ENCODE measurements around the gene VTI1A.

Gene VTI1A

DNA sequence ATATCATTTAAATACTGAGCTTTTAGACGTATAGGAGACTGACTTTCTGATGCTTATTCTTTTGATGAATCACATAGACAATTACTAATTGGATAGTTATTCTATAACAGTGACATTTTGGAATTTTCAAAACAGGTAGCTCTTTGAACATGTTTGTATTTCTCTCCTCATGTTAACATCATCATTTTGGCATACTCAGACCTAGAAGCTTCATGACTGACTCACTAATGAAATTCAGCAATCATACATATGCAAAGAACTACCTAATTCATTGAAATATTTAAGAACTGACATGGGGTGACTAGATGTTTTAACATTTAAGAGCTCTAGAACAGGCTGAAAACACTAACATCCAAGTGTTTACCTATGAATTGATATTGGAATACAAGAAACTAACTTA lies 192.3 kb downstream of the VTI1A start:
- Histone ChIP-seq H3K4me1 (ENCODE audit: control insufficient read depth, insufficient read depth, low read length, poor library complexity, severe bottlenecking) (no peaks in the 10 kb centered on the region), H3K27ac (ENCODE audit: insufficient read depth, low read length, poor library complexity, severe bottlenecking) (no peak overlapping the region)
- no peak for DNase-seq

DNA sequence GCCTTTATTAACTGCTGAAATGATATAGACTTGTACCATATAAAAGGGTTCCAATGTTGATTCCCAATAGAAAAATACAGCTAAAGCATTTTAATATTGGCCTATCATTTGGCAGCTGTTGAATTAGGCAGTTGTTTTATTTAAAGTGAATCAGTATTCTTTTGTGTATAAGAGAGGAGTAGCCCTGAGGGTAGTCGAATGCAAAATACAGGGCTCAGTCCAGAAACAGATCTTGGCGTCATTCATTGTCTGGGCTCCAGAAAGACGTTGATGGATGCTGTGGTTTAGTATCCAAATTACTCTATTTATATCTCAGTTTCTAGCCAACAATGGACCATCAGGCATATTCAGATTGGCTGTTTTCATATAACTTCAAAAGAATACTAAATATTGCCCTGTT lies 193.6 kb downstream of the VTI1A start:
- Histone ChIP-seq H3K27me3 (replicated peaks; ENCODE audit: control insufficient read depth, insufficient read depth, low read length, poor library complexity, severe bottlenecking) (no peaks in the 10 kb centered on the region), H3K4me1 (ENCODE audit: control insufficient read depth, insufficient read depth, low read length, poor library complexity, severe bottlenecking) (no peaks in the 10 kb centered on the region), H3K36me3 (ENCODE audit: control insufficient read depth, insufficient read depth, low read length) (no peaks in the 10 kb centered on the region), H3K9me3 (ENCODE audit: control insufficient read depth, low read length) (no peaks in the 10 kb centered on the region), H3K4me3 (ENCODE audit: insufficient read depth, low read depth, low read length, poor library complexity, severe bottlenecking) (no peak overlapping the region), H3K27ac (ENCODE audit: insufficient read depth, low read length, poor library complexity, severe bottlenecking) (no peak overlapping the region)
- DNase-seq, result no peak

More for the DNA sequence above, 192.3 kb downstream of the VTI1A start:
- Histone ChIP-seq H3K36me3 (ENCODE audit: control insufficient read depth, insufficient read depth, low read length) (no peaks in the 10 kb centered on the region), H3K9me3 (ENCODE audit: control insufficient read depth, low read length) (no peaks in the 10 kb centered on the region), H3K4me3 (ENCODE audit: insufficient read depth, low read depth, low read length, poor library complexity, severe bottlenecking) (no peak overlapping the region), H3K27me3 (replicated peaks; ENCODE audit: control insufficient read depth, insufficient read depth, low read length, poor library complexity, severe bottlenecking) (no peaks in the 10 kb centered on the region)

DNA sequence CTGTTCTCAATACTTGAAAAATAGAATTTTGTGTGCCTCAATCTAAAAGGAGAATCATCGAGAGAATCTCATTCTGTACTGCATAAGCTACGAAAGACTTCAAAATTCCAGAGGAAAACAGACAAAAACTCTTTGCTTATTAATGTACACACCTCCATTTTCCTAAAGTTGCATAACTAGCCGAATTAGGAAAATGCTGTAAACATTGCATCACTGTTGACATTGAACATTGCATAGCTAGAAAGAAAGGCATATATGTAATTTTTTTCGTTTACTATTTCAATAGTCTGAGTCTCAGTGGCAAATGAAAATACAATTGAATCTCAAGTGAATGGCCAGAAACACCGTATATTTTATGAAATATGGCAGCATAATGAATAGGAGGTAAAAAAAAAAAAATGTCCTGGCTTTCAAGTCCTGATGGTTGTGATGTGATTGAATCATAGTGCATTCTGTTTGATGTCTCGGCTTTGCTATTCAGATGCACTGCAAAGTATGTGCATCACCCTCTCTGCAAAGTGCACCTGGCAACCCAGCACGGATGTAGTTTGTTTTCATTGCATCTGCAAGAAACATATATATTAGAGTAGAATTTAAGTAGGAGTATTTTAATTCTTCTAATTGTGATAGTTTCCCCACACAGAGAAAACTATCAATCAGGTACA lies 196.7 kb downstream of the VTI1A start:
- Histone ChIP-seq H3K4me3 (ENCODE audit: insufficient read depth, low read depth, low read length, poor library complexity, severe bottlenecking) (no peak overlapping the region), H3K27ac (ENCODE audit: insufficient read depth, low read length, poor library complexity, severe bottlenecking) (no peak overlapping the region), H3K9me3 (ENCODE audit: control insufficient read depth, low read length) (no peaks in the 10 kb centered on the region), H3K27me3 (replicated peaks; ENCODE audit: control insufficient read depth, insufficient read depth, low read length, poor library complexity, severe bottlenecking) (no peaks in the 10 kb centered on the region), H3K36me3 (ENCODE audit: control insufficient read depth, insufficient read depth, low read length) (no peaks in the 10 kb centered on the region), H3K4me1 (ENCODE audit: control insufficient read depth, insufficient read depth, low read length, poor library complexity, severe bottlenecking) (no peaks in the 10 kb centered on the region)
- DNase-seq, result no peak

DNA sequence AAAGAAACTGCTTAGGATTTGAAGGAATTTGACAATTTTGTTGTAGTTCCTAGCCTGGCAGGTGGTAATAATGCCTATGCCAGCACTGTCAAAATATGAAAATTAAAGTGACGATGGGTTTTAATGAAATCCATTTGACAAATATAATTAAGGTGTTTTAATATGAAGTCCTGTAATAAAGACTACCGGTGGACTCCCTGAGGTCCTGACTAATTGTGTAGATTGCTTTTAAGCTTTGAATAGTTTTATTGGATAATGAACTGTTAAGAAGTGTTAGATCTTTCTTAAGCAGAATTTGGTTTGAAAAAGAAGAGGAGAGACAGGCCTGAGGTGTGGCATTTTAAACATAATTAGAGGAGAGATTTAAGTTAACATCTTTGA lies 197.2 kb downstream of the VTI1A start:
- no peaks in the 10 kb centered on the region for H3K36me3 ChIP-seq (ENCODE audit: control insufficient read depth, insufficient read depth, low read length)
- H3K27me3 ChIP-seq (replicated peaks; ENCODE audit: control insufficient read depth, insufficient read depth, low read length, poor library complexity, severe bottlenecking), result no peaks in the 10 kb centered on the region
- no peak overlapping the region for H3K27ac ChIP-seq (ENCODE audit: insufficient read depth, low read length, poor library complexity, severe bottlenecking)
- DNase-seq, result no peak
- H3K9me3 ChIP-seq (ENCODE audit: control insufficient read depth, low read length), result no peaks in the 10 kb centered on the region
- H3K4me1 ChIP-seq (ENCODE audit: control insufficient read depth, insufficient read depth, low read length, poor library complexity, severe bottlenecking), result no peaks in the 10 kb centered on the region
- H3K4me3 ChIP-seq (ENCODE audit: insufficient read depth, low read depth, low read length, poor library complexity, severe bottlenecking), result no peak overlapping the region

DNA sequence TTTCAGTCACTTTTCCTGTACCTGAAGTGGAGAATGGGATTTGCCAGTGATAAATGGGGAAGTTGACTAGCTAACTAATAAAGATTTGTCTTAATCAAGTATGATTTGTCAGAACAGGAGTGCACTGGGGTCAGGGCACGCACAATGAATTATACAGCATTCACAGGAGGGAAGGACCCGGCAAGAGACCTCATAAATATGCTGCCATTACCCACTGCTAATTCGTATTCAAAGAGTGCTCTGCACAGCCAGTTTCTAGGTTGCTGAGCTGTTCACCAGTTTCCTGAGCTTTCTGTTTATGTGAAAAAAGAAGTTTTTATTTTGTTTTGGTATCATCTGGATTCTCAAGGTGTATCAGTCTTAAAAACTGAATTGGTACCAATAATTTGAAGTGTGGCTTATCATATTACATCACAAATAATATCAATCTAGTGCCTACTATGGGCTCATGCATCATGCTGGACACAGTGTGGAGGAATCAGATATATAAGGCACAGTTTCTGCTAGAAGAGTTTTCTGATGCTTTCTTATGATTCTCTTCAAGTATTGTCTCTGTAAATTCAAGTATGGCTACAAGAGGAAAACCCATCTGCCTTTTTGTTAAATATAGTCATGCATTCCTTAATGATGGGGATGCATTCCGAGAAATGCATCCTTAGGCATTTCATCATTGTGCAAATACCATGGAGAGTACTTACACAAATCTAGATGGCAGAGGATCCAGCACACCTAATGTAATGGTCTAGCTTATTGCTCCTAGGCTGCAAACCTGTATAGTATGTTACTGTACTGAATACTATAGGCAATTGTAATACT lies 202.2 kb downstream of the VTI1A start:
- H3K36me3 ChIP-seq (ENCODE audit: control insufficient read depth, insufficient read depth, low read length), result no peaks in the 10 kb centered on the region
- no peak for DNase-seq
- no peak overlapping the region for H3K27ac ChIP-seq (ENCODE audit: insufficient read depth, low read length, poor library complexity, severe bottlenecking)
- no peaks in the 10 kb centered on the region for H3K4me1 ChIP-seq (ENCODE audit: control insufficient read depth, insufficient read depth, low read length, poor library complexity, severe bottlenecking)
- no peak overlapping the region for H3K4me3 ChIP-seq (ENCODE audit: insufficient read depth, low read depth, low read length, poor library complexity, severe bottlenecking)
- H3K27me3 ChIP-seq (replicated peaks; ENCODE audit: control insufficient read depth, insufficient read depth, low read length, poor library complexity, severe bottlenecking), result no peaks in the 10 kb centered on the region
- no peaks in the 10 kb centered on the region for H3K9me3 ChIP-seq (ENCODE audit: control insufficient read depth, low read length)

DNA sequence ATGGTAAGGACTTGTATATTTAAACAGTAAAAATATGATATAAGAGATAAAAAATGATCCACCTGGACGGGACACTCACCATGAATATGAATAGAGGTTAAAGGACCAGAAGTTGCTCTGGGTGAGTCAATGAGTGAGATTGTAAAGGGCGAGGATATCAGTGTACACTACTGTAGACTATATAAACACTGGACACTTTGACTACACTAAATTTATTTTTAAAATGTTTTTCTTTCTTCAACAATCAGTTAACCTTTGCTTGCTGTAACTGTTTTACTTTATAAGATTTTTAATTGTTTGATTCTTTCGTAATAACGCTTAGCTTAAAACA lies 202.8 kb downstream of the VTI1A start:
- Histone ChIP-seq H3K27ac (ENCODE audit: insufficient read depth, low read length, poor library complexity, severe bottlenecking) (no peak overlapping the region), H3K36me3 (ENCODE audit: control insufficient read depth, insufficient read depth, low read length) (no peaks in the 10 kb centered on the region), H3K27me3 (replicated peaks; ENCODE audit: control insufficient read depth, insufficient read depth, low read length, poor library complexity, severe bottlenecking) (no peaks in the 10 kb centered on the region), H3K4me1 (ENCODE audit: control insufficient read depth, insufficient read depth, low read length, poor library complexity, severe bottlenecking) (no peaks in the 10 kb centered on the region), H3K9me3 (ENCODE audit: control insufficient read depth, low read length) (no peaks in the 10 kb centered on the region), H3K4me3 (ENCODE audit: insufficient read depth, low read depth, low read length, poor library complexity, severe bottlenecking) (no peak overlapping the region)
- no peak for DNase-seq

DNA sequence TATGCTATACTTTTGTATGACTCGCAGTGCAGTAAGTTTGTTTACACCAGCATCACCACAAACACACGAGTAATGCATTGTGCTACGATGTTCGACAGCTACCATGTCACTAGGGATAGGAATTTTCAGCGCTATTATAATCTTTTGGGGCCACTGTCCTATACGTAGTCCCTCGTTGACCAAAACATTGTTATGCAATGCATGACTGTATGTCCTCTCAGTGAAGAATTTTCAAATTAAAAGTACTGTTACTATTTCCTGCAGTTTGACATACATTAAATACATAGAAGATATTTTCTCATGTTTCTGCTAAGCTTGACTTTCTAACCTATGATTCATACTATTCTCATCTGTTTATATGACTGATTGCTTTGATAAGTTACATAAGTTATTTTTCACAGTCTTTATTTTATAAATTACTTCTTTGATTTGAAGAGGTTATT lies 203.6 kb downstream of the VTI1A start:
- DNase-seq, result no peak
- Histone ChIP-seq H3K4me3 (ENCODE audit: insufficient read depth, low read depth, low read length, poor library complexity, severe bottlenecking) (no peak overlapping the region), H3K27ac (ENCODE audit: insufficient read depth, low read length, poor library complexity, severe bottlenecking) (no peak overlapping the region), H3K27me3 (replicated peaks; ENCODE audit: control insufficient read depth, insufficient read depth, low read length, poor library complexity, severe bottlenecking) (no peaks in the 10 kb centered on the region), H3K36me3 (ENCODE audit: control insufficient read depth, insufficient read depth, low read length) (no peaks in the 10 kb centered on the region), H3K4me1 (ENCODE audit: control insufficient read depth, insufficient read depth, low read length, poor library complexity, severe bottlenecking) (no peaks in the 10 kb centered on the region), H3K9me3 (ENCODE audit: control insufficient read depth, low read length) (no peaks in the 10 kb centered on the region)

DNA sequence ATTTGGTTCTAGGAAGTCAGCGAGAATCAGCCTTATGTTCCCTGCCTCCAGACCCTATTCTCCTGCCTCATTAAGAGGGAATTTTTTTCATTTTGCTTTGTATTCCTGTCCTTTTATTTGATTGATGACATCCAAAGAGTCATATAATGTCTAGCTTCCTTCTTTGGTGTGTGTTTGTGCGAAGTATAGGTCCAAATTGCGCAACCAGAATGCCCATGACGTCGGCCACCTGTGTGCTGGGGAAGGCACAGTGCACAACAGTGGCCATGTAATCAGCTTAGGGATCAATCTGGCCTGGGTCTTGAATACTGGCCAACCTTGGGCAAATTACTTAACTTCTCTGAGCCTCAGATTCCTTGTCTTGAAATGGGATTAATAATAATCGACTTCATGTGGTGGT lies 206.2 kb downstream of the VTI1A start:
- Histone ChIP-seq H3K27me3 (replicated peaks; ENCODE audit: control insufficient read depth, insufficient read depth, low read length, poor library complexity, severe bottlenecking) (no peaks in the 10 kb centered on the region), H3K4me1 (ENCODE audit: control insufficient read depth, insufficient read depth, low read length, poor library complexity, severe bottlenecking) (no peaks in the 10 kb centered on the region), H3K9me3 (ENCODE audit: control insufficient read depth, low read length) (no peaks in the 10 kb centered on the region), H3K27ac (ENCODE audit: insufficient read depth, low read length, poor library complexity, severe bottlenecking) (no peak overlapping the region), H3K4me3 (ENCODE audit: insufficient read depth, low read depth, low read length, poor library complexity, severe bottlenecking) (no peak overlapping the region), H3K36me3 (ENCODE audit: control insufficient read depth, insufficient read depth, low read length) (no peaks in the 10 kb centered on the region)
- DNase-seq, result no peak

DNA sequence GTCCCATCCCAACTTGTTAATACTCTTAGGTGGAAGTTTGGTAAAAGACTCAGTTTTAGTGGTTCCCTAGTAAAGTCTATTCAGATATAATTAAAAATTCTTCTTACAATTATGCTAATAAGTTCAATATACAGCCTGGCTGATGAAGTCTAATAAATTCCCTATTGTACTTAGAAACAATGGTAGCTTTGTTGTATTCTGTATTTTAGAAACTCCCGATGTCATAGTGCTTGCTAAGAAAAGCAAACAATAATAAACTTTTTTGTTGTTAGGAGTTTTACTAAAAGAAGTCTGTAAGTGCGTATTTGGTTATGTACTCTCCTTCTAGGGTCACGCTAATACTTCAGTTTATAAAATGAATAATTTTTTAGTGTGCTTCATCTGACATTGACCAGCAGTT lies 206.8 kb downstream of the VTI1A start:
- no peaks in the 10 kb centered on the region for H3K36me3 ChIP-seq (ENCODE audit: control insufficient read depth, insufficient read depth, low read length)
- no peaks in the 10 kb centered on the region for H3K9me3 ChIP-seq (ENCODE audit: control insufficient read depth, low read length)
- H3K27ac ChIP-seq (ENCODE audit: insufficient read depth, low read length, poor library complexity, severe bottlenecking), result no peak overlapping the region
- no peak for DNase-seq
- H3K4me3 ChIP-seq (ENCODE audit: insufficient read depth, low read depth, low read length, poor library complexity, severe bottlenecking), result no peak overlapping the region
- H3K27me3 ChIP-seq (replicated peaks; ENCODE audit: control insufficient read depth, insufficient read depth, low read length, poor library complexity, severe bottlenecking), result no peaks in the 10 kb centered on the region
- no peaks in the 10 kb centered on the region for H3K4me1 ChIP-seq (ENCODE audit: control insufficient read depth, insufficient read depth, low read length, poor library complexity, severe bottlenecking)

DNA sequence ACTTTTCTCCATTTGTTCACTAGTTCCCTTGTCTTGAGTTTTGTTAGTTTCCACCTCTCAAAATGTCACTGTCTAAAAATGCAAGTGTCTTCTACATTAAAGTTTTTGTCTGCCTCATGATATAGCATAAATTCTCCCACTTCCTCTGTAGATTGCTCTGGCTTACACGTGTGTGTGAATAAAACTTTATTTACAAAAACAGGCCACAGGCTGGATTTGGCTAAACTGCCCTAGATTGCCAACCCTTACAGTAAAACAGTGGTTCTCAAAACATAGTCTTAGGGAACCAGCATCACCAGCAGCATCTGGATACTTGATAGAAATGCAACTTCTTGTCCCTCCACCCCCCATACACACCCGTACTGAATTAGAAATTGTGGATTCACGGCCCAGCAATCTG lies 207.8 kb downstream of the VTI1A start:
- Histone ChIP-seq H3K36me3 (ENCODE audit: control insufficient read depth, insufficient read depth, low read length) (no peaks in the 10 kb centered on the region), H3K4me1 (ENCODE audit: control insufficient read depth, insufficient read depth, low read length, poor library complexity, severe bottlenecking) (no peaks in the 10 kb centered on the region), H3K27me3 (replicated peaks; ENCODE audit: control insufficient read depth, insufficient read depth, low read length, poor library complexity, severe bottlenecking) (no peaks in the 10 kb centered on the region), H3K27ac (ENCODE audit: insufficient read depth, low read length, poor library complexity, severe bottlenecking) (no peak overlapping the region), H3K4me3 (ENCODE audit: insufficient read depth, low read depth, low read length, poor library complexity, severe bottlenecking) (no peak overlapping the region), H3K9me3 (ENCODE audit: control insufficient read depth, low read length) (no peaks in the 10 kb centered on the region)
- no peak for DNase-seq

Data from effector memory CD4-positive, alpha-beta T cell (primary cell).